C4-2B (cell line): ENCODE results near the gene DSCAML1.

Experiments
- H3K27ac ChIP-seq: fragments of 450-650 bp; 2 replicates; pipeline ENCODE4 v1.5.1; 2017
- CTCF ChIP-seq: fragments of 450-650 bp; conservative IDR thresholded peaks from 2 replicates; pipeline ENCODE4 v1.5.1; 2017; ENCODE audit warnings: mild to moderate bottlenecking
- ZFX ChIP-seq: fragments of 450-650 bp; IDR thresholded peaks from 2 replicates; pipeline ENCODE4 v1.6.1; 2017

The DSCAML1 gene

GRCh38 chr11:117823946-117824420, 27.0 kb upstream of the DSCAML1 start:
- H3K27ac ChIP-seq = no peak overlapping the region
- TF ChIP-seq ZFX (no peak), CTCF (no peak)

GRCh38 chr11:117823294-117823945, 26.4 kb upstream of the DSCAML1 start:
- TF ChIP-seq CTCF (no peak), ZFX (no peak)
- no peak overlapping the region for H3K27ac ChIP-seq

DNA sequence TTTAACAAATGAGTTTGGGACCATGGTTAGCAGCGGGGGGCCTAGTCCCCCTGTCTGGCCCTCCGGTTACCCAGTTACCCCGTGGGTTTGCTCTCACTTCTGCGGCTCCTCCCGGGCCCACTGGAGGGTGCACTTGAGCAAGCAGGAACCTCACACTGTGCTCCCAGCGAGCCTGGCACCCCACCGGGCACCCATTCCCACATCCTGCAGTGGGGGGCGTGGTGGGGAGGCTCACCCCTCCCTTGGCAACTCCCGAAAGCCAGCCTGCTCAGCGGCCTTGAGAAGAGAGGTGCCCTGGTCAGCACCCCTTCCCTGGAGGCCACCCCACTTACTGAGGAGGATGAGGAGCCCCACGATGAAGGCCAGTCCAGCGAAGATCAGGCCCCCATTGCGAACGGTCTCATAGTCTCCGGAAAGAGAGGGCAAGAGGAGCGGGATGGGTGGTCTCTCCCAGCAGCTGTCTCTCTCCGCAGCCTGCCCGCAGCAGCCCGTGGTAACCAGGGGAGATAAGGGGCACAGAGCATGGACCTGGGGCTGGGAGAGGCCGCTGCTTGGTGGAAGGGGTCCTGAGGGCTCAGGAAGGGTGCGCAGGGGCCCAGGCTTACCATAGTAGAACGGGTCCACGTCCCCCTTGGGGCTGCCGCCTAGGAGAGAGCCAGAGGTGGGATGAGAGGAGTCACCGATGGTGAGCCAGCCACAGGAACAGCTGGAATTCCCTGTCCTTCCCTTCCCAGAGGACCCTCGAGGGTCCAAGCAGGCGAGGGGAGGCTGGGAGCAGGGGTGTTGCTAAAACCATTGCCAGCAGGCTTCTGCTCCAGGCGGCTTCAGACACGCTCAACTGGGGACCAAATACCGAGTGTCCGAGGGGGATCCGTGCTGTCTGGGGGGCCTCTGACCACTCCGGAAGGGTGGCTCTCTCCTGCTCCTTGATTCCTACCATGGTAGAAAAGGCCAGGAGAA, 25.3 kb upstream of the DSCAML1 start:
- TF ChIP-seq CTCF (peak; percentile 80), ZFX (no peak)
- no peak overlapping the region for H3K27ac ChIP-seq

- H3K27ac ChIP-seq = no peak overlapping the region
- TF ChIP-seq ZFX (no peak), CTCF (no peak)
Measured at GRCh38 chr11:117821431-117821830, 24.4 kb upstream of the DSCAML1 start.

GRCh38 chr11:117820516-117820915, 23.5 kb upstream of the DSCAML1 start:
- H3K27ac ChIP-seq = no peak overlapping the region
- TF ChIP-seq ZFX = no peak
- TF ChIP-seq CTCF = no peak

GRCh38 chr11:117820071-117820470, 23.1 kb upstream of the DSCAML1 start:
- H3K27ac ChIP-seq = no peak overlapping the region

More at GRCh38 chr11:117820071-117820470, 23.1 kb upstream of the DSCAML1 start:
- TF ChIP-seq CTCF (no peak), ZFX (no peak)
